CD4-positive, alpha-beta T cell treated with Interleukin-4 for 1 hour (primary cell): ENCODE measurements around the gene ZNF521.
"Not testable (repeated sequence)": the region's sequence is repeated elsewhere in the genome, so short reads cannot be mapped to it uniquely, and the experiment has no call there.

ENCODE experiments used
- DNase-seq, 2 donors: peaks; one replicate each; pipeline ENCODE4 v3.0.0-alpha.2; 2020 to 2022

ZNF521 gene

GRCh38 chr18:25287106-25287505, 64.9 kb downstream of the ZNF521 start:
- no peak for DNase-seq

GRCh38 chr18:25284861-25285550, 67.0 kb downstream of the ZNF521 start:
- no peak for DNase-seq

DNA sequence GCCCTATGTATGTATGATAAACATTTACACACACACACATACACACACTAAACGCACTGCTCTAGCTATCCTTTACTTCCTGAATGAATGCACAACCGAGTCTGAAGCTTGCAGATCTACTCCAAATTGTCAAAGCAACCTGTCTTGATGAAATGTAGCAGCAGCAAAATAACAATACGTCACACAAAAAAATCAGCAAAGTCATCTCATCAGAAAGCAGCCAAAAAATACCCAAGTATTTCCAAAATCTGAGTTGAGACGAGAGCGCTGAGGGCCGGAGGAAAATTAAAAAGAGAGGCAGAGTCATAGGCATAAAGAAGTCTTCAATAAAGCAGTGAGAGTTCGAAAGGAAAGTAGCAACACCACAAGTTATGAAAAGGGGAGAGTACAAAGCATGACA, 67.7 kb downstream of the ZNF521 start:
- no peak for DNase-seq

- DNase-seq, result no peak
These were observed 68.2 kb downstream of the ZNF521 start for GRCh38 chr18:25283781-25284180.

DNA sequence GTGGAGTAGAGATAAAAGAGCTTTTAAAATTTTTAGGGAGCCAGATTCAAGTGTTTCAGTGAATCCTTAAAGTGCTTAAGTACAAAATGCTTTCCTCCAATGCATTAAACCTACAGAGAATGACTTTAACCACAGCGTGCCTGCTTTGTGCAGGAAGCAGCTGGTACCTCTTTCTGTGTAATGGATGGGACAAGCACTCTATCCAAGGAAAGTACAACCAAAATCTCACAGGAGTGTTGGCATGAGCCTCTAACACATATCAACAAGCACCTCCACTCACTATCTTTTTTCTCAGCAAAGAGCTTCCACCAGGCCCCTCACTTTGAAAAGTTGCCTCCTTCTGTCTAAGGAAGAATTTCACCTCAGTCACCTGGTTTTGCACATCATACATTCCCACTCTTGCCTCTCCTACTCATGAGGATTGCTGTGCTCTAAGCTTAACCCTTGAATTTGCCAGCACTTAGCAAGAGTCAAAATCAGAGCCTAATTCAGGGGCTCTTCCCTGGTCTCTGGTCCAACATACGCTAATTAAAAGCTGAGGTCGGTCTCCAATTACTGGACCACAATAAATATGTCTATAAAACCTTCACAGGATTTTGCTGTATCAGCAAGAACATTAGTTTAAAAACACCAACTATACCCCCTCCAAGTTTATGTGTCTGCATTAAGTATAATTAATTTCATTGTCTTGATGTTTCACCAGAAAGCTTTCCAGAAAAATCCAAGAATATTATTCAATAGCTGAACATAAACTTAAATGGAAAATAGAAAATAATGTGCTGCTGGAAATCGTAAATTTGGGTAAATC, 68.9 kb downstream of the ZNF521 start:
- no peak for DNase-seq

DNA sequence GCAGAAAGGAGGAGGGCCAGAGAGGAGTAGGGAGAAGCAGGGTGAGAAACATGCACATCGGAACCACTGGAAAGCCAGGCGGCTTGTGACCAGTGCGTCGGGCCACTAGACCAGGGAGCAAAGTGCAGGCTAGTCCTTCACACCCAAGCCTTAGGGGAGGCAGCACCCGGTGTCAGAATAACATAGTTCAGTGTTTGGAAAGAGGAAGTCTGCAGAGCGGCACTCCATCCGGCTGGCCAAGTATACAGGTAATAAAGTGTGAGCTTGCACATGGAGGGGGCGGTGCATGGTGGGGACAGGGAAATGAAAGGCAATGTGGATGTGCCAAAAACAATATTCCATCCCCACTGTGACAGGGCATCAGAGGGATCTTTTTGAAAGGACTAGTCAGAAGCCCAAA, 69.7 kb downstream of the ZNF521 start:
- DNase-seq, result no peak

DNA sequence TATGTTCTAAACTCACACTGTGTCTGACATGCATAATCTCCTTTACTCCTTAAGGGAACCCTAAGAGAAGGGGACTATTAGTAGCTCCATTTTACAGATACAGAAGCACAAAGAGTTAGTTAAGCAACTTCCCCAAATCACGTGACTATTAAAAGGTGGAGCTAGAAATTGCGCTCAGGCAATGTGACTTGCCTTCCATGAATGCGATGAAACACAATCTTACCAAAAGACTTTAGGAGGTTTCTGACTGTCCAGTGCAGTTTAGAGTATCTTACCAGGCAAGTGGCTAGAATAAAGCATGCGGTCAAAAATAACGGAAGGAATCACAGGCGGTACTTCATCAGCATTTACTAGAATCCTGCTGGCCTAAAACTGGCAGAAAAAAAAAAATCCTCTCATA, 70.4 kb downstream of the ZNF521 start:
- DNase-seq, result no peak

DNA sequence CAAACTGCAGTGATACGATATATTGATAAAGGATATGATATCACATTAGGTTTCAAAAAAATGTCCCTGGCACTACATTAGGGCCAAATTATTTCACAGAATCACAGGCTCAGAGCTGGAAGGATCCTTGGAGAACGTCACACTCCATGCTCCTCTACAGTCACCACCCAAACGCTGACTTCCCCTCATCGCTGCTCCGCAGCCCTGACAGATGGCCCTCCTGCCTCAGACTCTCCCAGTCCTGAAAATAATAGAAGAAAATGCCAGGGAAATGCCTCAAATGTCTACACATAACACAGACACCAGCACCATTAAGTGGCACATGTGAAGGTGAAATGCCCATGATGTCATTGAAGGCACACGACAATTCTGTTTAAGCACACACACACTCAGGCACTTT, 72.0 kb downstream of the ZNF521 start:
- no peak for DNase-seq

DNA sequence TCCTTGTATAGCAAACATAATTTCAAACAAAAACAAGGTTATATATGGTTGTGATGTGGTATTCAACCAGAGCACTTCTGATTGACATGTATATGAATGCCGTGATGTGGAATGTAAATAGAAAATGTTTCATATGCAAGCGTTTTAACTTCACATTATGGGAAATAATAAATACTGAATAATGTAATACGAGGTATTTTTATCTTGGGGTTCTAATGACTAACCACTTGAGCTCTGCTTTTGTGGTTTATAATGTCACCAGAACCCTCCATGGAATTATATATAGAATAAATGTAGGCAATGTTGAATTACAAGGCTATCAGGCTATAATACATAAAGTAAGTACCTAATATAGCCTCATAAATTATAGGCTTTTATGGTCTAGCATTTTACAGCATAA, 72.4 kb downstream of the ZNF521 start:
- DNase-seq, result no peak

GRCh38 chr18:25279133-25279532, 72.8 kb downstream of the ZNF521 start:
- no peak for DNase-seq

DNA sequence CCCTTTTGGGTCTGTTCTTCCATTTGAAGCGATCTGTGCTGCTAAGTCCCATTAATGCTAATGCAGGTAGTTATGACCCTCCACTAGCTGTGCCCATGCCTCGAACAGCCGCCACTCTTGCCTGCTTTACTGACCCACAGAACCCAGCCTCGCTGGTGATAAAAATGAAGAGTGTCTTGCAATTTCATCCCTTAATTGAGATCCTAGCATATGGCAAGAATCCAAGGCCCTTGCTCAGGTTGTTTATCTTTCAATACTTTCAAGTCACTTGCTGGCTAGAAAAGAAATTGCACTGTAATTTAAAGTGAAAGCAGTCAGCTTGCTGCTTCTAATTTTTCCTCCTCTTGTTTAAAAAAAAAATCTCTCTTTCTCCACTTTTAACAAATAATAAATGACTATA, 73.6 kb downstream of the ZNF521 start:
- no peak for DNase-seq

DNA sequence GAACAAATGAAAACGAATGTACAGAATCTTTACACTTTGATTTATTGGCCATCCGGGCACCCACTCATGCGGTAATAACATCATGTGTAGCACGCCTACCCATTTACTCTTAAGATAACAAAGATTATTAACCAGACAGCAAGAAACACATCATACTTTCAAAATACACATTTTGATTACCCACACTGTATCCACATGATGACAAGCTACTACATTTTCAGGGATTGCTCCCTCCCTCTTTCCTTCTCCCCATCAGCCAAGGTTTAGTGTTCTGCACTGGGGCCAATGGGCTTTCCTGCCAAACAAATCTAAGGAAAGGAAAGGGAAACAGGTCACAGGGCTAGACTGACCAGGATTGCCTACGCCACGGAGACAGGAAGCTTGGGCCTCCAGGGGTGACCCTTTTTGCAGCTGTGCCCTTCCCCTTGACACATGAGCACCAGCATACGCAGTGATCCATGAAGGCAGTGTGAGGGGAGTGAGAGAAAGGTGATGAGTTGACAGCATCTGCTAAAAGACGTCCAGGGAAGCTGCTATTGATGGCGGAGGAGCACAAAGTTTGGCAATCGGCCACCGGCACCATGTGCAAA, 76.5 kb downstream of the ZNF521 start:
- DNase-seq, result no peak

GRCh38 chr18:25274926-25275325, 77.0 kb downstream of the ZNF521 start:
- no peak for DNase-seq

GRCh38 chr18:25266931-25267527, 84.9 kb downstream of the ZNF521 start:
- DNase-seq, result not testable (repeated sequence)

DNA sequence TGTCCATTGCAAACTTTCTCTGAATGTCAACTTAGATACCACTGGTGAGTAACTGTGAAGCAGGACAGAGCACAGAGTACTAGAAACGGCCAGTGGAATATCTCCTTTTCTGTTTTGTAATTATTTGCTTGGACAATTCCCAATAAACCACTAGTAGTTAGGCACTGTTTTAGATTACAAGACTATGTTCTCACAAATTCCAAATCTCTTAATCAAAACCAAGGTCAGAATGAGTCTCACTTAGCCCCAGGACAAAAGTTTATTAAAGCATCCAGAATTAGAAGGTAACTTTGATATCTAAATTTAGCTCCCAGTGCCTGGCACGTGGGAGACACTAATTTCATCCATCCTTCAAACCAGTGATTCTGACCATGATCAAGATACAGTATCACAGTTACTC, 89.0 kb downstream of the ZNF521 start:
- no peak for DNase-seq

GRCh38 chr18:25261768-25262167, 90.2 kb downstream of the ZNF521 start:
- DNase-seq, result no peak

- no peak for DNase-seq
These were observed 95.5 kb downstream of the ZNF521 start for GRCh38 chr18:25256439-25256838.

- no peak for DNase-seq
These were observed 98.2 kb downstream of the ZNF521 start for GRCh38 chr18:25253779-25254178.

DNA sequence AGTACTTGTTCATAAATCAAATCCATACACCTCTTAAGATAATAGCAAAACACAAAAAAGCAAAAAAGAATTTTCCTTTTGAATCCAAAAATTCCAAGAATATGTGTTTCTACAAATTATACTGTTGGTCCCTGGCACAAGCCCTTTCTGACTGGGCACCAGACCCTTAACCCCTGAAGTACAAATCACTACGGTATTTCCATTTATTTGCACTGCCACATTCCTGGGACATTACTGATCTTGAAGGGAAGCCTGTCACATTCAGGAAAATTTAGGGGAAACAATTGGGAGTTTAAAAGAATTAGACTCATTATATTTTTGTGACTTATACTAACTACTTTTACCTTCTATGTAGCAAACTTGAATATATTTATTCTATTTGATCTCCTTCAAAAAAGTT, 98.8 kb downstream of the ZNF521 start:
- DNase-seq, result no peak

- no peak for DNase-seq
These were observed 100.9 kb downstream of the ZNF521 start for GRCh38 chr18:25251068-25251467.

GRCh38 chr18:25250474-25250851, 101.5 kb downstream of the ZNF521 start:
- DNase-seq, result no peak

DNA sequence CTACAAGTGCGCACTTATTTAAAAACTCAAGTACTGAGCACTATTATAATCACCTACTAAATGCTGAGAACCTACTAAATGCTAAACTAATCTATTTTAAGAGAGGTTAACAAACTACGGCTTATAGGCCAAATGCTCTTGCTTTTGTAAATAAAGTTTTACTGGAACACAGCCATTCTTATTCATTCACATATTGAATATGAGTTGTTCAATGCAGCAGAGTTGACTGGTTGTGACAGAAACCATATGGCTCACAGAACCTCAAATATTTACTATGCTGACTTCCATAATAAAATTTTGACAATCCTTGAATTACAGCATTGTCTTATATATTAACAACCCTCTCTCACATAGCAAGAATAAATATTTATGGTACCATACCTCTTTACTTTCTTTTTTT, 103.2 kb downstream of the ZNF521 start:
- DNase-seq, result no peak

GRCh38 chr18:25247725-25248124, 104.2 kb downstream of the ZNF521 start:
- no peak for DNase-seq
